ENCODE data around the gene HS6ST3.

- no peak for TF ChIP-seq CTCF (IDR thresholded peaks at IDR 0.05 in 2 of 3, conservative IDR thresholded peaks at IDR 0.05 in 1 of 3; ENCODE audit: insufficient read depth in 2 of 3, low read depth in 1 of 3, low read length in 3 of 3)
- TF ChIP-seq CSDE1 (IDR thresholded peaks at IDR 0.05): no peak
- TF ChIP-seq, protein P1, sequence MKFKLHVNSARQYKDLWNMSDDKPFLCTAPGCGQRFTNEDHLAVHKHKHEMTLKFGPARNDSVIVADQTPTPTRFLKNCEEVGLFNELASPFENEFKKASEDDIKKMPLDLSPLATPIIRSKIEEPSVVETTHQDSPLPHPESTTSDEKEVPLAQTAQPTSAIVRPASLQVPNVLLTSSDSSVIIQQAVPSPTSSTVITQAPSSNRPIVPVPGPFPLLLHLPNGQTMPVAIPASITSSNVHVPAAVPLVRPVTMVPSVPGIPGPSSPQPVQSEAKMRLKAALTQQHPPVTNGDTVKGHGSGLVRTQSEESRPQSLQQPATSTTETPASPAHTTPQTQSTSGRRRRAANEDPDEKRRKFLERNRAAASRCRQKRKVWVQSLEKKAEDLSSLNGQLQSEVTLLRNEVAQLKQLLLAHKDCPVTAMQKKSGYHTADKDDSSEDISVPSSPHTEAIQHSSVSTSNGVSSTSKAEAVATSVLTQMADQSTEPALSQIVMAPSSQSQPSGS (CRISPR knock-in tag; IDR thresholded peaks at IDR 0.05): no peak
- no peak for TF ChIP-seq ESRRA (IDR thresholded peaks at IDR 0.05; ENCODE audit: borderline replicate concordance, low read depth)
- no peak for TF ChIP-seq CCAR2 (IDR thresholded peaks at IDR 0.05; ENCODE audit: low read depth, low read length)
- no peak for TF ChIP-seq HMG20A (CRISPR knock-in tag; conservative IDR thresholded peaks at IDR 0.05)
- TF ChIP-seq ZNF121 (CRISPR knock-in tag; conservative IDR thresholded peaks at IDR 0.05): no peak
- TF ChIP-seq, protein P2, sequence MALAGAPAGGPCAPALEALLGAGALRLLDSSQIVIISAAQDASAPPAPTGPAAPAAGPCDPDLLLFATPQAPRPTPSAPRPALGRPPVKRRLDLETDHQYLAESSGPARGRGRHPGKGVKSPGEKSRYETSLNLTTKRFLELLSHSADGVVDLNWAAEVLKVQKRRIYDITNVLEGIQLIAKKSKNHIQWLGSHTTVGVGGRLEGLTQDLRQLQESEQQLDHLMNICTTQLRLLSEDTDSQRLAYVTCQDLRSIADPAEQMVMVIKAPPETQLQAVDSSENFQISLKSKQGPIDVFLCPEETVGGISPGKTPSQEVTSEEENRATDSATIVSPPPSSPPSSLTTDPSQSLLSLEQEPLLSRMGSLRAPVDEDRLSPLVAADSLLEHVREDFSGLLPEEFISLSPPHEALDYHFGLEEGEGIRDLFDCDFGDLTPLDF (CRISPR knock-in tag; IDR thresholded peaks at IDR 0.05): no peak
- TF ChIP-seq HDAC6 (IDR thresholded peaks at IDR 0.05; ENCODE audit: low read depth, low read length): no peak
- TF ChIP-seq KLF1 (tag; IDR thresholded peaks at IDR 0.05): no peak
Observed at GRCh38 chr13:96503481-96503880, 413.6 kb downstream of the HS6ST3 start.
